Right lobe of liver (tissue), 4 donors: ENCODE measurements around the gene SEPTIN10.

Experiments used
- POLR2A ChIP-seq: fragments of 450-650 bp; IDR thresholded peaks from one replicate; pipeline ENCODE4 v1.6.1; 2017; ENCODE audit warnings: antibody characterized with exemption, mild to moderate bottlenecking
- TF ChIP-seq, protein P1 (sequence below), 4 donors: fragments of 200-600 bp in 3 of 4; fragments of 450-650 bp in 1 of 4; IDR thresholded peaks; one replicate each; pipeline versions ENCODE4 v1.5.1 to v1.8.0; 2016 to 2022; ENCODE audit warnings: antibody characterized with exemption in 4 of 4, mild to moderate bottlenecking in 2 of 4
- donor health status: DM: no; HTN: no; CAD: no.
- donor health status: DM: no; HTN: no; CAD: no.
- donor health status: DM: no; HTN: yes; CAD: no.

- no peak for TF ChIP-seq POLR2A
- TF ChIP-seq, protein P1, sequence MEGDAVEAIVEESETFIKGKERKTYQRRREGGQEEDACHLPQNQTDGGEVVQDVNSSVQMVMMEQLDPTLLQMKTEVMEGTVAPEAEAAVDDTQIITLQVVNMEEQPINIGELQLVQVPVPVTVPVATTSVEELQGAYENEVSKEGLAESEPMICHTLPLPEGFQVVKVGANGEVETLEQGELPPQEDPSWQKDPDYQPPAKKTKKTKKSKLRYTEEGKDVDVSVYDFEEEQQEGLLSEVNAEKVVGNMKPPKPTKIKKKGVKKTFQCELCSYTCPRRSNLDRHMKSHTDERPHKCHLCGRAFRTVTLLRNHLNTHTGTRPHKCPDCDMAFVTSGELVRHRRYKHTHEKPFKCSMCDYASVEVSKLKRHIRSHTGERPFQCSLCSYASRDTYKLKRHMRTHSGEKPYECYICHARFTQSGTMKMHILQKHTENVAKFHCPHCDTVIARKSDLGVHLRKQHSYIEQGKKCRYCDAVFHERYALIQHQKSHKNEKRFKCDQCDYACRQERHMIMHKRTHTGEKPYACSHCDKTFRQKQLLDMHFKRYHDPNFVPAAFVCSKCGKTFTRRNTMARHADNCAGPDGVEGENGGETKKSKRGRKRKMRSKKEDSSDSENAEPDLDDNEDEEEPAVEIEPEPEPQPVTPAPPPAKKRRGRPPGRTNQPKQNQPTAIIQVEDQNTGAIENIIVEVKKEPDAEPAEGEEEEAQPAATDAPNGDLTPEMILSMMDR (IDR thresholded peaks at IDR 0.05), result no peak
Measured at GRCh38 chr2:109602617-109603188, 11.1 kb downstream of the SEPTIN10 start.
